GM18511 (cell line): ENCODE results near the gene TIGD1.
"Not testable (repeated sequence)": the region's sequence is repeated elsewhere in the genome, so short reads cannot be mapped to it uniquely, and the experiment has no call there.

ENCODE experiments used
- ATAC-seq: cut with Tn5 transposase; IDR thresholded peaks from one replicate; pipeline ENCODE4 v1.9.1; 2021; ENCODE audit warnings: mild to moderate bottlenecking, moderate library complexity; ENCODE audit not compliant: unreplicated experiment

The TIGD1 gene

GRCh38 chr2:232571026-232571474 lies 20.7 kb upstream of the TIGD1 start:
- no peak for ATAC-seq

- ATAC-seq = not testable (repeated sequence)
Measured at GRCh38 chr2:232570481-232570880, 20.1 kb upstream of the TIGD1 start.

- ATAC-seq = no peak
Measured at GRCh38 chr2:232569541-232569940, 19.2 kb upstream of the TIGD1 start.

- ATAC-seq = no peak
Measured at GRCh38 chr2:232568161-232568560, 17.8 kb upstream of the TIGD1 start.

GRCh38 chr2:232567721-232568120 lies 17.4 kb upstream of the TIGD1 start:
- ATAC-seq = no peak

GRCh38 chr2:232563580-232563979 lies 13.2 kb upstream of the TIGD1 start:
- no peak for ATAC-seq

- ATAC-seq = no peak
Measured at GRCh38 chr2:232562515-232563151, 12.3 kb upstream of the TIGD1 start.

GRCh38 chr2:232556426-232556825 lies 6.1 kb upstream of the TIGD1 start:
- no peak for ATAC-seq

- no peak for ATAC-seq
Measured at GRCh38 chr2:232551776-232552175, 1.4 kb upstream of the TIGD1 start.

- no peak for ATAC-seq
Measured at GRCh38 chr2:232551250-232551638, 887 bp upstream of the TIGD1 start.

GRCh38 chr2:232549655-232550353 lies 553 bp downstream of the TIGD1 start:
- ATAC-seq = no peak

GRCh38 chr2:232547991-232548390 lies 2.4 kb downstream of the TIGD1 start:
- no peak for ATAC-seq

GRCh38 chr2:232545511-232546375 lies 4.6 kb downstream of the TIGD1 start:
- ATAC-seq = no peak

GRCh38 chr2:232544674-232545073 lies 5.7 kb downstream of the TIGD1 start:
- ATAC-seq = no peak

- ATAC-seq = no peak
Measured at GRCh38 chr2:232543928-232544631, 6.3 kb downstream of the TIGD1 start.

- no peak for ATAC-seq
Measured at GRCh38 chr2:232543491-232543890, 6.9 kb downstream of the TIGD1 start.

GRCh38 chr2:232542715-232543467 lies 7.5 kb downstream of the TIGD1 start:
- ATAC-seq = no peak

GRCh38 chr2:232541961-232542714 lies 8.2 kb downstream of the TIGD1 start:
- no peak for ATAC-seq

- ATAC-seq = no peak
Measured at GRCh38 chr2:232541195-232541960, 9.0 kb downstream of the TIGD1 start.
